Measurements from ENCODE around the gene ARID1A.
"Not testable (repeated sequence)": the region's sequence is repeated elsewhere in the genome, so short reads cannot be mapped to it uniquely, and the experiment has no call there.

DNA sequence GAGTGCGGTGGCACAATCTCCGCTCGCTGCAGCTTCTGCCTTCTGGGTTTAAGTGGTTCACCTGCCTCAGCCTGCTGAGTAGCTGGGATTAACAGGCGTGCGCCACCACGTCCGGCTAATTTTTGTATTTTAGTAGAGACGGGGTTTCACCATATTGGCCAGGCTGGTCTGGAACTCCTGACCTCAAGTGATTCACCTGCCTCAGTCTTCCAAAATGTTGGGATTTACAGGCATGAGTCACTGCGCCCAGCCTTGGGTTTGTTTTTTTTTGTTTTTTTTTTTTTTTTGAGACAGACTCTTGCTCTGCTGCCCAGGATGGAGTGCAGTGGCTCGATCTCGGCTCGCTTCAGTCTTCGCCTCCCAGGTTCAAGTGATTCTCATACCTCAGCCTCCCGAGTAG lies 30.1 kb downstream of the ARID1A start:
- TF ChIP-seq, protein P1, sequence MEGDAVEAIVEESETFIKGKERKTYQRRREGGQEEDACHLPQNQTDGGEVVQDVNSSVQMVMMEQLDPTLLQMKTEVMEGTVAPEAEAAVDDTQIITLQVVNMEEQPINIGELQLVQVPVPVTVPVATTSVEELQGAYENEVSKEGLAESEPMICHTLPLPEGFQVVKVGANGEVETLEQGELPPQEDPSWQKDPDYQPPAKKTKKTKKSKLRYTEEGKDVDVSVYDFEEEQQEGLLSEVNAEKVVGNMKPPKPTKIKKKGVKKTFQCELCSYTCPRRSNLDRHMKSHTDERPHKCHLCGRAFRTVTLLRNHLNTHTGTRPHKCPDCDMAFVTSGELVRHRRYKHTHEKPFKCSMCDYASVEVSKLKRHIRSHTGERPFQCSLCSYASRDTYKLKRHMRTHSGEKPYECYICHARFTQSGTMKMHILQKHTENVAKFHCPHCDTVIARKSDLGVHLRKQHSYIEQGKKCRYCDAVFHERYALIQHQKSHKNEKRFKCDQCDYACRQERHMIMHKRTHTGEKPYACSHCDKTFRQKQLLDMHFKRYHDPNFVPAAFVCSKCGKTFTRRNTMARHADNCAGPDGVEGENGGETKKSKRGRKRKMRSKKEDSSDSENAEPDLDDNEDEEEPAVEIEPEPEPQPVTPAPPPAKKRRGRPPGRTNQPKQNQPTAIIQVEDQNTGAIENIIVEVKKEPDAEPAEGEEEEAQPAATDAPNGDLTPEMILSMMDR (IDR thresholded peaks at IDR 0.05), result not testable (repeated sequence)
- TF ChIP-seq POLR2A (IDR thresholded peaks at IDR 0.05); EP300 (IDR thresholded peaks at IDR 0.05; ENCODE audit: low read depth); POLR2AphosphoS5 (IDR thresholded peaks at IDR 0.05): not testable (repeated sequence)
